Body of pancreas (tissue), 4 donors: Measurements from ENCODE around the gene AIF1. TPM values are rescaled to one million over a fixed set of nuclear protein-coding genes. Genes with fewer than 3 reads are reported as not detected.

Experiments used
- ATAC-seq: fragments of 150-250 bp; one replicate; pipeline ENCODE4 v1.9.1; 2016
- DNase-seq, 4 donors: peaks; one replicate each; pipeline ENCODE4 v3.0.0-alpha.2; 2019
- H3K27ac ChIP-seq, 4 donors: fragments of 200-600 bp; sonication (generic); 1 replicate in 3 of 4; 2 replicates in 1 of 4; pipeline versions ENCODE4 v1.5.1 to v1.6.1; 2016 to 2019; ENCODE audit warnings: mild to moderate bottlenecking in 1 of 4, mixed read lengths in 1 of 4, moderate library complexity in 1 of 4
- H3K27me3 ChIP-seq, 2 donors: fragments of 200-600 bp; sonication (generic); one replicate each; pipeline ENCODE4 v1.6.0; 2016; ENCODE audit warnings: mild to moderate bottlenecking in 1 of 2
- H3K36me3 ChIP-seq, 2 donors: fragments of 200-600 bp; sonication (generic); replicated peaks in 1 of 2; 2 replicates each; pipeline ENCODE4 v1.5.1; 2016; ENCODE audit warnings: low read depth in 2 of 2; ENCODE audit not compliant: insufficient read depth in 1 of 2
- H3K4me1 ChIP-seq: fragments of 200-600 bp; sonication (generic); one replicate; pipeline ENCODE4 v1.6.0; 2016
- H3K4me3 ChIP-seq, 2 donors: fragments of 200-600 bp; sonication (generic); 1 replicate in 1 of 2; 2 replicates in 1 of 2; pipeline ENCODE4 v1.5.1; 2016 to 2019
- H3K9me3 ChIP-seq, 3 donors: fragments of 200-600 bp; sonication (generic); 1 replicate in 2 of 3; 2 replicates in 1 of 3; pipeline ENCODE4 v1.5.1; 2016
- POLR2A ChIP-seq, 3 donors: fragments of 450-650 bp; IDR thresholded peaks; one replicate each; pipeline ENCODE4 v1.6.1; 2016; ENCODE audit warnings: antibody characterized with exemption in 3 of 3, mild to moderate bottlenecking in 2 of 3
- whole genome bisulfite sequencing, 2 donors: methylation state at CpG; one replicate each; pipeline ENCODE4 v1.1.5; 2017; 5-methylcytosine and 5-hydroxymethylcytosine counted together
- intact Hi-C: fragments of 100-400 bp; cut with DNase I; formaldehyde crosslinking; loops from one replicate; pipeline ENCODE4 v1.15.1; 2023
- total RNA-seq, 2 donors: library from RNA; depleted of rRNA; stranded (reverse); fragments of >200 nt; gene quantifications; one replicate each; pipeline ENCODE4 v1.1.0, GENCODE V29; 2016
- TF ChIP-seq, protein P1 (sequence below), 7 experiments: fragments of 450-650 bp in 4 of 7; fragments of 200-600 bp in 3 of 7; sonication (generic) in 3 of 7; IDR thresholded peaks; one replicate each; pipeline ENCODE4 v1.5.1; 2016 to 2019; ENCODE audit warnings: antibody characterized with exemption in 7 of 7

Gene AIF1
- total RNA-seq = 1 to 10 TPM; 2.3 to 7.3 TPM

DNA sequence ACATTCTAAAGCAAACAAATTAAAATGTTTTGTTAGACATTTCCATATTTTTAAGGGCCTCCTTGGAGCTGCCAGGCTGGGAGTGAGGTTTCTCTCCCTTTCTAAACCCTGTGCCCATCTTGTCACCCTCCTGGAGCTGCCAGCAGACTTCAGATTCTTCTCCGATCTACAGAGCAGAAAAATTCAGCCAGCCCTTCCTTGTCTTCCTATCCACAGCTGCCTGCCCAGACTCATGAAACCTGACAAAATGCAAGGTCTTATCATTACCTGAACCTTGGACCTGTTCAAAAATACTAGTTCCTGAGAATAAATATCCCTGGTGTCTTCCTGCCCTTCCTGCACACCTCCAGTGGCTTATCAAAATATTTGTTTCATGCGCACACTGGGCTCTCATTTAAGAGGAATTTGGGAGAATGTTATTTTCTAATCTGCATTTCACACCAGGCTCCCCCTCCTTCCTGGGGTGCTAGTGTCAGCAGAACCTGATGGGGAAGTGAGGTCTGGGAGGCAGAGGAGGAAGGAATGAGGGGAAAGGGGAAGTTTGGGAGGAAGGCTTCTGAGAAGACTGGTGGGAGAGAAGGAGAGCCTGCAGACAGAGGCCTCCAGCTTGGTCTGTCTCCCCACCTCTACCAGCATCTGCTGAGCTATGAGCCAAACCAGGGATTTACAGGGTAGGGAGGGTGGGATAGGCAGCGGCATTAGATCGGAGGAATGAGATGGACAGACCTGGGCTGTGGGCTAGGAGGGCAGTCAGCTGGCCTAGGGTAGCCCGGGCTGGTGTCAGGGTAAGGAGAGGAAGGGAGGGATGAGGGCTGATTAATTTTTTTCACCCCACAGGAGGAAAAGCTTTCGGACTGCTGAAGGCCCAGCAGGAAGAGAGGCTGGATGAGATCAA lies at the start of gene AIF1:
AIF1 (plus strand) TSS at position 551 of the 895 bp plus-strand sequence; CDS start at position 647, 96 bp downstream.
- Histone ChIP-seq H3K27ac (peak within 1 kb of the TSS in 2 of 4 donors; percentile 8 to 53), H3K4me1 (peaks cover 4% of the 10 kb centered on the region), H3K27me3 (no peaks in the 10 kb centered on the region), H3K4me3 (no peak within 1 kb of the TSS), H3K36me3 (no peaks in the 10 kb centered on the region), H3K9me3 (no peaks in the 10 kb centered on the region)
- intact Hi-C loops = no loop called here
- TF ChIP-seq POLR2A (IDR thresholded peaks at IDR 0.05) = no peak
- TF ChIP-seq, protein P1, sequence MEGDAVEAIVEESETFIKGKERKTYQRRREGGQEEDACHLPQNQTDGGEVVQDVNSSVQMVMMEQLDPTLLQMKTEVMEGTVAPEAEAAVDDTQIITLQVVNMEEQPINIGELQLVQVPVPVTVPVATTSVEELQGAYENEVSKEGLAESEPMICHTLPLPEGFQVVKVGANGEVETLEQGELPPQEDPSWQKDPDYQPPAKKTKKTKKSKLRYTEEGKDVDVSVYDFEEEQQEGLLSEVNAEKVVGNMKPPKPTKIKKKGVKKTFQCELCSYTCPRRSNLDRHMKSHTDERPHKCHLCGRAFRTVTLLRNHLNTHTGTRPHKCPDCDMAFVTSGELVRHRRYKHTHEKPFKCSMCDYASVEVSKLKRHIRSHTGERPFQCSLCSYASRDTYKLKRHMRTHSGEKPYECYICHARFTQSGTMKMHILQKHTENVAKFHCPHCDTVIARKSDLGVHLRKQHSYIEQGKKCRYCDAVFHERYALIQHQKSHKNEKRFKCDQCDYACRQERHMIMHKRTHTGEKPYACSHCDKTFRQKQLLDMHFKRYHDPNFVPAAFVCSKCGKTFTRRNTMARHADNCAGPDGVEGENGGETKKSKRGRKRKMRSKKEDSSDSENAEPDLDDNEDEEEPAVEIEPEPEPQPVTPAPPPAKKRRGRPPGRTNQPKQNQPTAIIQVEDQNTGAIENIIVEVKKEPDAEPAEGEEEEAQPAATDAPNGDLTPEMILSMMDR (IDR thresholded peaks at IDR 0.05) = no peak
- DNase-seq (peak in 1 of 4 donors; percentile 40), ATAC-seq (no peak)
- WGBS, 2 donors = 55 to 69% methylated on average over 6 of the region's 6 CpGs

DNA sequence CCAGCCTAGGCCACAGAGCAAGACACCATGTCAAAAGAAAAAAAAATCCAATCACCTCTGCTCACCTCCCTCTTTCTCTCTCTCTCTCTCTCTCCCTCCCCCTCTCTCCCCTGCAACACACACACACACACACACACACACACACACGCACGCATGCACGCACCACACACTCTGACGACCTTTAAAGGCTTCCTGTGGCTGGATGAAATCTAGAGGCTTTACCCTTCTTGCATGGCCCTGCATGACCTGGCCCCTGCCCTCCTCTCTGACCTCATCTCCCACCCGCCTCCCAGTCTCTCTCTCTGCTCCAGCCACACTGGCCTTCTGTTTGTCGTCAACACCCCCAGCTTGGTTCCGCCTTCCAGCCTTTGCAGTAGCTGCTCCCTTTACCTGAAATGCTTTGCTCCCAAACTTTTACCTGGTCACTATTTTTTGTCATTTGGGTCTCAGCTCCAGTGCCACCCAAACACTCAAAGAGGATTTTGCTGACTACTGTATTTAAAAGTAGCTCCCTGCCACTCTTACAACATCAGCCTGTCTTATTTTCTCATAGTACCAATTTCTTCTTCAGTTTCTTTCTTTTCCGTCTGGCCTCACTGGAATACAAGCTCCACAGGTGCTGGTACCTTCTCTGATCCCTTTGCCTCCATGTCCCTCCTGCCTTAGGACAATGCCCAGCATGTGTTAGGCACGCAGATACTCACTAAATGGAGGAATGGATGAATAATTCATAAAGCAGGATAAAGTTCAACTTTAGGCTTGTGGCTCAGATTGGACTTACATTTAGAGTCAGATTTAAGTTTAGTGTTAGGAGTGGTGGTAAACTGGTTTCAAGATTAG lies 47.3 kb upstream of the AIF1 start:
- no peak overlapping the region for H3K27ac ChIP-seq
- no peak for ATAC-seq
- WGBS, 2 donors = 46 to 60% methylated on average over 8 to 9 of the region's 9 CpGs
- H3K36me3 ChIP-seq = no peaks in the 10 kb centered on the region
- no peaks in the 10 kb centered on the region for H3K9me3 ChIP-seq
- intact Hi-C loops = no loop called here
- no peaks in the 10 kb centered on the region for H3K27me3 ChIP-seq
- DNase-seq = no peak
- H3K4me1 ChIP-seq = no peaks in the 10 kb centered on the region
- TF ChIP-seq, protein P1 (IDR thresholded peaks at IDR 0.05) = no peak
- no peak for TF ChIP-seq POLR2A (IDR thresholded peaks at IDR 0.05)
- no peak overlapping the region for H3K4me3 ChIP-seq

DNA sequence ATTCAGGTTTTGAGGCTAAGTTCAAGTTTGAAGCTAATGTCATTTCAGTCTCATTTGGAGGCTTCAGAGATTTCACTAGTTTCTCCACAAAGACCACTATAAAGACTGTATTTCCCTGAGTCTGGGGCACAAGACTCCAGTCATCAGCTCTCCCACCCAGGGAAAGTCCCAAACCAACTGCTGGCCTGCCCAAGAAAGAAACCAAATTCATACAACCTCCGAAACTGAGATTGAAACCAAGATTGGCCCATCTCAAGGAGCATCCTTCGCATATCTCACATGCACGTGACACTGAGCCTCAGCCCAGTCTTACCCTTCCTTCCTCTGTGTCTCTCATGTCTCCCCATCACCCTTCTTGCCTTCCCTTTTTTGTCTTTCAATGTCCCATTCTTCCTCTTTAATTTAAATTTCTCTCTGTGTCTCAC lies 46.5 kb upstream of the AIF1 start:
- ATAC-seq (no peak), DNase-seq (peak in 1 of 4 donors; percentile 49)
- WGBS, 2 donors = 54 to 66% methylated on average over 3 of the region's 3 CpGs

DNA sequence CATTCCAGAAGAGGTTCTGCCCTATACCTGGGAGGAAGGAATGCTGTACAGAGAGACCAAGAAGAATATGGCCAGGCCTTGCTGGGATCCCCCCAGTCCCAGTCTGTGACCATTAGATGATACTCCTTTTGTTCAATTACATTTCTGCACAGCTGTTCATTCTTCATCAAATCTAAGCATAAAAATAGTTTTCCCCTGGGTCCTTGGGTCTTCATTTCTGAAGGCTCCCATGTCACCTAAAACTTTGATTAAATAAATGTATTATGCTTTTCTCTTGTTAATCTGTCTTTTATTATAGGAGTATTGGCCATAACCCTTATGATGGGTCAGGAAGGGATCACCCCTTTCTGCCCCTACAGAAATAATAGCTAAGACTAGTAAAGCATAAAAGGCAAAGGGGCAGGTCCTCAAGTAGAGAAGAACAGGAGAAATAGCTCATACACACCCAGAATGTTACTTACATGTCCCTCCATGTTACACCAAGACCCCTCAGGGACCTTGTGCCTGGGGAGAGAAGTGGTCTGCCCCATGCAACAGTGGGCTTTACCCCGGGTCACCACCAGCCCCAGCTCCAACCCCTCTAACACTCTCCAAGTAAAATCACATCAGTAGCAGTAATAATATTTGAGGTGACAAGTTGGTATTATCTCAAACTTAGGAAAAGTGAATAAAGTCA lies 45.0 kb upstream of the AIF1 start:
- Histone ChIP-seq H3K9me3 (no peaks in the 10 kb centered on the region), H3K27me3 (no peaks in the 10 kb centered on the region), H3K36me3 (no peaks in the 10 kb centered on the region), H3K27ac (no peak overlapping the region), H3K4me3 (no peak overlapping the region), H3K4me1 (no peaks in the 10 kb centered on the region)
- TF ChIP-seq, protein P1 (IDR thresholded peaks at IDR 0.05) = no peak
- no peak for TF ChIP-seq POLR2A (IDR thresholded peaks at IDR 0.05)
- intact Hi-C loops = no loop called here
- ATAC-seq (no peak), DNase-seq (no peak)
- WGBS, 2 donors = 35 to 42% methylated on average over 1 of the region's 1 CpG

More for the DNA sequence above, 46.5 kb upstream of the AIF1 start:
- Histone ChIP-seq H3K4me1 (no peaks in the 10 kb centered on the region), H3K27ac (no peak overlapping the region), H3K36me3 (no peaks in the 10 kb centered on the region), H3K9me3 (no peaks in the 10 kb centered on the region), H3K4me3 (no peak overlapping the region), H3K27me3 (no peaks in the 10 kb centered on the region)
- TF ChIP-seq POLR2A (IDR thresholded peaks at IDR 0.05) = no peak
- TF ChIP-seq, protein P1 (IDR thresholded peaks at IDR 0.05) = no peak
- intact Hi-C loops = no loop called here
